Gastroesophageal sphincter (tissue), 4 donors: Measurements from ENCODE around the gene RSU1. TPM values are rescaled to one million over a fixed set of nuclear protein-coding genes. Genes with fewer than 3 reads are reported as not detected.

Experiments
- ATAC-seq: fragments of 150-250 bp; one replicate; pipeline ENCODE4 v1.9.1; 2016; ENCODE audit warnings: mild to moderate bottlenecking, moderate library complexity
- H3K27ac ChIP-seq, 4 donors: fragments of 200-600 bp; sonication (generic) in 3 of 4; 1 replicate in 3 of 4; 2 replicates in 1 of 4; pipeline ENCODE4 v1.5.1; 2016 to 2019
- H3K27me3 ChIP-seq: fragments of 200-600 bp; sonication (generic); one replicate; pipeline ENCODE4 v1.5.1; 2019
- H3K36me3 ChIP-seq, 2 donors: fragments of 200-600 bp; sonication (generic); one replicate each; pipeline ENCODE4 v1.5.1; 2019; ENCODE audit warnings: control low read depth in 1 of 2
- H3K4me1 ChIP-seq, 3 donors: fragments of 200-600 bp; sonication (generic); 1 replicate in 2 of 3; 2 replicates in 1 of 3; pipeline ENCODE4 v1.5.1; 2016 to 2019; ENCODE audit warnings: control low read depth in 2 of 3
- H3K4me3 ChIP-seq, 2 donors: fragments of 200-600 bp; sonication (generic); one replicate each; pipeline ENCODE4 v1.5.1; 2019; ENCODE audit warnings: mild to moderate bottlenecking in 1 of 2, moderate library complexity in 1 of 2
- H3K9me3 ChIP-seq, 3 donors: fragments of 200-600 bp; sonication (generic); one replicate each; pipeline ENCODE4 v1.5.1; 2017 to 2019; ENCODE audit warnings: control low read depth in 2 of 3
- CTCF ChIP-seq, 4 experiments: fragments of 200-600 bp in 2 of 4; fragments of 450-650 bp in 2 of 4; sonication (generic) in 1 of 4; IDR thresholded peaks; one replicate each; pipeline ENCODE4 v1.5.1; 2017 to 2019; ENCODE audit warnings: antibody characterized with exemption in 4 of 4, mild to moderate bottlenecking in 2 of 4, moderate library complexity in 2 of 4
- EP300 ChIP-seq: sonication (generic); formaldehyde crosslinking; IDR thresholded peaks from one replicate; pipeline ENCODE4 v1.6.1; 2017; ENCODE audit warnings: antibody characterized with exemption, mild to moderate bottlenecking
- POLR2A ChIP-seq, 2 donors: fragments of 450-650 bp; IDR thresholded peaks; one replicate each; pipeline ENCODE4 v1.6.1; 2017; ENCODE audit warnings: antibody characterized with exemption in 2 of 2, mild to moderate bottlenecking in 2 of 2, moderate library complexity in 1 of 2
- POLR2AphosphoS5 ChIP-seq: sonication (generic); formaldehyde crosslinking; IDR thresholded peaks from one replicate; pipeline ENCODE4 v1.6.1; 2017; ENCODE audit warnings: antibody characterized with exemption
- WGBS, 2 donors: methylation state at CpG; one replicate each; pipeline ENCODE4 v1.1.5; 2018; ENCODE audit warnings: low coverage in 1 of 2; 5-methylcytosine and 5-hydroxymethylcytosine counted together
- total RNA-seq, 4 donors: library from RNA; depleted of rRNA; stranded (reverse); fragments of >200 nt; gene quantifications; one replicate each; pipeline ENCODE4 v1.1.0, GENCODE V29; 2016

RSU1 gene
- total RNA-seq, 4 donors from 2014 or later, result 87.0 to 149 (median 117) TPM

GRCh38 chr10:16853201-16853600 is 36.0 kb upstream of the RSU1 start:
- Histone ChIP-seq H3K9me3 (no peaks in the 10 kb centered on the region), H3K27ac (no peak overlapping the region), H3K4me1 (peaks cover 0 to 7% (median 0%) of the 10 kb centered on the region in 3 donors), H3K4me3 (no peak overlapping the region), H3K27me3 (no peaks in the 10 kb centered on the region), H3K36me3 (no peaks in the 10 kb centered on the region)
- ATAC-seq, result no peak
- 48 to 69% methylated on average over 4 of the region's 4 CpGs for whole genome bisulfite sequencing, 2 donors
- no peak for TF ChIP-seq POLR2AphosphoS5
- TF ChIP-seq POLR2A (IDR thresholded peaks at IDR 0.05), result no peak
- peak in 1 of 4 experiments; percentile 3 for TF ChIP-seq CTCF (IDR thresholded peaks at IDR 0.05)

- 46 to 90% methylated on average over 2 of the region's 2 CpGs for WGBS, 2 donors
- no peaks in the 10 kb centered on the region for H3K27me3 ChIP-seq
- no peaks in the 10 kb centered on the region for H3K36me3 ChIP-seq
- ATAC-seq, result no peak
- no peaks in the 10 kb centered on the region for H3K9me3 ChIP-seq
- no peak overlapping the region for H3K27ac ChIP-seq
- TF ChIP-seq CTCF (IDR thresholded peaks at IDR 0.05) (no peak), POLR2AphosphoS5 (no peak), EP300 (no peak), POLR2A (IDR thresholded peaks at IDR 0.05) (no peak)
- H3K4me1 ChIP-seq, result peaks cover 0 to 8% (median 0%) of the 10 kb centered on the region in 3 donors
- no peak overlapping the region for H3K4me3 ChIP-seq
Measured at GRCh38 chr10:16852624-16853023, 35.4 kb upstream of the RSU1 start.

- peaks cover 0 to 11% (median 0%) of the 10 kb centered on the region in 3 donors for H3K4me1 ChIP-seq
- H3K9me3 ChIP-seq, result no peaks in the 10 kb centered on the region
- no peaks in the 10 kb centered on the region for H3K27me3 ChIP-seq
- H3K4me3 ChIP-seq, result no peak overlapping the region
- ATAC-seq, result peak; percentile 46
- 42 to 71% methylated on average over 5 to 9 of the region's 10 CpGs for WGBS, 2 donors
- no peaks in the 10 kb centered on the region for H3K36me3 ChIP-seq
- H3K27ac ChIP-seq, result no peak overlapping the region
- no peak for TF ChIP-seq EP300
- no peak for TF ChIP-seq POLR2AphosphoS5
- TF ChIP-seq POLR2A (IDR thresholded peaks at IDR 0.05), result no peak
- TF ChIP-seq CTCF (IDR thresholded peaks at IDR 0.05), result no peak
Measured at GRCh38 chr10:16848562-16849154, 31.4 kb upstream of the RSU1 start.

DNA sequence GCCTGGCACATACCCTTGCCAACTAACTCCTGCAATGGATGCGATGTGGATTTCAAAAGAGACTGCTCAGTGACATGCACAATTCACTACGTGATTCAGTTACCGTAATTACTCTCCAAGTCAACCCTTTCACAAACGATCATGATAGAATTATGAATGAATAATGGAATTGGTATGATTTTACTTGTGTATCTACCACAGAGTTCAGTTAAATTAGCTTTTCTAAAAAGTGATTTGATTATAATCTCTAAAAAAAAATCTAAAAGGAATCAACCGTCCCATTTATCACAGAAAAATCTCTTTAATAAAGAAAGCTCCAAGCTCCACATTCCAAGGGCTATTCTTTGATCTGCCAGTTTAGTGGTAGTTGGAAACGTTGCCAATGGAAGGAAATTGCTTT is 30.4 kb upstream of the RSU1 start:
- ATAC-seq, result no peak
- Histone ChIP-seq H3K27ac (no peak overlapping the region), H3K4me1 (peaks cover 0 to 18% (median 0%) of the 10 kb centered on the region in 3 donors), H3K9me3 (no peaks in the 10 kb centered on the region), H3K36me3 (no peaks in the 10 kb centered on the region), H3K4me3 (no peak overlapping the region), H3K27me3 (no peaks in the 10 kb centered on the region)
- 63 to 72% methylated on average over 6 of the region's 6 CpGs for WGBS, 2 donors
- no peak for TF ChIP-seq POLR2AphosphoS5
- no peak for TF ChIP-seq CTCF (IDR thresholded peaks at IDR 0.05)
- TF ChIP-seq EP300, result no peak
- no peak for TF ChIP-seq POLR2A (IDR thresholded peaks at IDR 0.05)

DNA sequence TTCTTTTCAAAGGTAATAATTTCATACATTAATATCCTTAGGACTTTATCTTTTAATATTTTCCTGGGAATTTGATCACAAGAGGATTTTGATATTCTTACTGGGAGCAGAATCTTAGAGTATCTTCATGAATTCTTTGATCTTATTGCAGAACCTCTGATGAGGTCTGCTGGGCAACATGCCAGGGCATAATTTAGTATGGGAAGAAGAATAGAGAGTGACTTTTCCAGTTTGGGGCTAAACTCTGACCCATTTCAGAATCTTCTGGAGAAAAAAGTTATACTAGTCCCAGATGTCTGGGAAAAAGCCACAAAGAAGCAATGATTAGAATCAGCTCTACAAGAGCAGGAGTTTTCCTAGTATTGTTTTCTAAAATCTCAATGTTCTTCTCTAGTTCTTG is 28.0 kb upstream of the RSU1 start:
- no peaks in the 10 kb centered on the region for H3K9me3 ChIP-seq
- H3K4me1 ChIP-seq, result peaks cover 0 to 18% (median 0%) of the 10 kb centered on the region in 3 donors
- H3K4me3 ChIP-seq, result no peak overlapping the region
- no peaks in the 10 kb centered on the region for H3K27me3 ChIP-seq
- no peak for ATAC-seq
- H3K27ac ChIP-seq, result no peak overlapping the region
- no peaks in the 10 kb centered on the region for H3K36me3 ChIP-seq
- no peak for TF ChIP-seq CTCF (IDR thresholded peaks at IDR 0.05)
- TF ChIP-seq POLR2AphosphoS5, result no peak
- no peak for TF ChIP-seq POLR2A (IDR thresholded peaks at IDR 0.05)
- TF ChIP-seq EP300, result no peak
